Islet precursor cell (in vitro differentiated cells): ENCODE results near the gene SLC34A1.
A peak's percentile ranks its signal among the peaks of the same experiment; 100 is the strongest.
"Not testable (repeated sequence)": the region's sequence is repeated elsewhere in the genome, so short reads cannot be mapped to it uniquely, and the experiment has no call there.

Experiments
- DNase-seq: peaks from one replicate; pipeline ENCODE4 v3.0.0-alpha.2; 2018

The SLC34A1 gene

GRCh38 chr5:177414481-177414880 lies 30.2 kb downstream of the SLC34A1 start:
- DNase-seq: no peak

GRCh38 chr5:177417081-177417480 lies 32.8 kb downstream of the SLC34A1 start:
- DNase-seq: not testable (repeated sequence)

- no peak for DNase-seq
Measured at GRCh38 chr5:177419046-177419445, 34.8 kb downstream of the SLC34A1 start.

DNA sequence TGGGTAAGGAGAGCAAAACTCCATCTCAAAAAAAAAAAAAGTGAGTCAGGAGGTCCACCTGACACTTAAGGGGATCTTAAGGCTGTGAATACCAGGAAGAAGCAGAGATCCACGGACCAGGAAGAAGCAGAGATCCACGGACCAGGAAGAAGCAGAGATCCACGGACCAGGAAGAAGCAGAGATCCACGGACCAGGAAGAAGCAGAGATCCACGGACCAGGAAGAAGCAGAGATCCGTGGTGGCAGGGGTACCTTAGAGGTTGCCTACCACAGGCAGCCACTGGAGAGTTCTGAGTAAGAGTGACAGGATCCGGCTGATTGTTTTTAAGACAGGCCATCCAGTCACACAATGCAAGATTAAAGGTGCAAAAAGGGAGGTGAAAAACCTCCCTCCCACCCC lies 36.2 kb downstream of the SLC34A1 start:
- DNase-seq: not testable (repeated sequence)

DNA sequence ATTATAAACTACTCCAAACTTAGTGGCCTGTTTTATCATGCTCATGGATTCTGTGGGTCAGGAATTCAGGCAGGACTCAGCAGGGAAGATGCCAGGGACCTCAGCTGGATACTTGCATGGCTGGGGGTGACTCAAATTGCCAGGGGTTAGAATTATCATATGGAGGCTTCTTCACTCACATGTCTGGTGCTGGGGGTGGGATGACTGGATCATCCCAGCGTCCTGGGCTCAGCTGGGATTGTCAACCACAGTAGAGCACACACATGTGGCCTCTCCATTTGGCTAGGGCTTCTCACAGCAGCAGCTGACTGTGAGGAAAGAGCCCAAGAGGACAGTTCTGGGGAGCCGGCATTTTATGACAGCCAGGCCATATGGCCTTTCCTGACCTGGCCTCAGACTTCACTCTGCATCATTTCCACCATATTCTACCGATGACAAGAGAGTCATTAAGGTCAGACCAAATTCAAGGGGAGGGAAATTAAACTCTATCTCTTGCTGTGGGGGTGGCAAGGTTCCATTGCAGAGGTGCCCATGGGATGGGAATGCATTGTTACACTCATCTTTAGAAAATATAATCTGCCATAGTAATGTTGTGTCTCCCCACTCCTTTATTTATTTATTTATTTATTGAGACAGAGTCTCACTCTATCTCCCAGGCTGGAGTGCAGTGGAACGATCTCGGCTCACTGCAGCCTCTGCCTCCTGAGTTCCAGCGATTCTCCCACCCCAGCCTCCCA lies 37.0 kb downstream of the SLC34A1 start:
- DNase-seq: no peak

- no peak for DNase-seq
Measured at GRCh38 chr5:177423671-177424070, 39.4 kb downstream of the SLC34A1 start.

DNA sequence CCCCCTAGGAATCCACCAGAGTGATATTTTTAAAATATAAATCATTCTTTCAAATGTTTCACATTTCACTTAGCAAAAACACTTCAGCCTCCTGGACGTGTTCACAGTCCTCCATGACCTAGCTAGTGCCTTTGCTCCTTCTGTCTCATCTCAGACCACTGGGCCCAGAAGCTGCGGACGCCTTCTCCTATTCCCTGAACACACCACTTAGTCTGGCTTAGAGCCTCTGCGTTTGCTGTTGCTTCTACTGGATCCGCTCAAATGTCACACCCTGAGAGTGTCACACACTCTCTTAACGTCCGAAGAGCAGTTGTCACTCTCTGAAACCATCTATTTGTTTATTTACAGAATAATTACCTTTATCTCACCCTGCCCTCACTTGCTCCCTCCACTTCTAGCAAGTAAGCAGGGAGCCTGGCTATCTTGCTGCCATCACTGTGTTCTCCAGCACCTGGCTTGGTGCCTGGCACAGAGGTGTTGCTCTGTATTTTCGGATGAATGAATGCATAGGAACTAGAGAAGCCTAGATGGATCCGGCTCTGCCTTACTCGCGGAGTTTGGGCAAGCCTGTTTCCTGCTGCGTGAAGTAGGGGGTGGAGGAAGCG lies 41.1 kb downstream of the SLC34A1 start:
- no peak for DNase-seq

DNA sequence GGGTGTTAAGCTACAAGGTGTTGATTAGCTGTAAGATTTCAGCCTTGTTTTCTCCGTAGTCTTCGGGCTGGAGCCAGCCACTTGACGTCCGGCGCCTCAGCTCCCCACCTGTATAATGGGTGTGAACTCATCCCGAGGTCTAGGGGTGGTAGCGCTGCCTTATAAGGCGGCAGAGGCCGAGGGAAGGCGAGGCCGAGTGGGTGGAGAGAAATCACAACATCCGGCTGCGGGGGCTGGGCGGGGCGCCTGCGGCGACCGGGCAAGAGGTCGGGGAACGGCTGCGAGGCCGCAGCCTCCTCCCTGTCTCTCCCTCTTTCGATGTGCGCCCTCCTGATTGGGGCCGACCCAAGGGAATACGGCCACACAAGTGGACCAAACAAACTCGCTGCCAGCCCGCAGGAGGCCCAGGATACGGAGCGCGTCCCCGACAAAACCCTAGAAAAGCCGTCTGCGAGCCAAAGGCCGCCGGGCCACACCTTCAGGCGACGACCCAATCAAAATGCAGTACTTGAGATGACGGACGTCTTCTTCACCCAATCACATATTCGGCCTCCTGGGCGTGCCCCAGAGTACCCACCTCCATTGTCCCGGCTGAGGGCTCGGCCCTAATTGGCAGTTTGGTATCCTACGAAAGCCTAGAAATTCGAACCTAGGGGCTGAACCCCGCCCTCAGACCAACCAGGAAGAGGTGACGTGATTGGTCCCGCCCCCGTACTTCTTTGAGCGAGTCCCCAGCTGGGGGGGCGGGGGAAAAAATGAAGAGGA lies 41.7 kb downstream of the SLC34A1 start:
- DNase-seq: peak; percentile 100

GRCh38 chr5:177426566-177427210 lies 42.5 kb downstream of the SLC34A1 start, which contains the start of gene GRK6:
GRK6 (plus strand) TSS chr5:177426676; CDS start chr5:177426846, 170 bp downstream.
- DNase-seq: no peak

DNA sequence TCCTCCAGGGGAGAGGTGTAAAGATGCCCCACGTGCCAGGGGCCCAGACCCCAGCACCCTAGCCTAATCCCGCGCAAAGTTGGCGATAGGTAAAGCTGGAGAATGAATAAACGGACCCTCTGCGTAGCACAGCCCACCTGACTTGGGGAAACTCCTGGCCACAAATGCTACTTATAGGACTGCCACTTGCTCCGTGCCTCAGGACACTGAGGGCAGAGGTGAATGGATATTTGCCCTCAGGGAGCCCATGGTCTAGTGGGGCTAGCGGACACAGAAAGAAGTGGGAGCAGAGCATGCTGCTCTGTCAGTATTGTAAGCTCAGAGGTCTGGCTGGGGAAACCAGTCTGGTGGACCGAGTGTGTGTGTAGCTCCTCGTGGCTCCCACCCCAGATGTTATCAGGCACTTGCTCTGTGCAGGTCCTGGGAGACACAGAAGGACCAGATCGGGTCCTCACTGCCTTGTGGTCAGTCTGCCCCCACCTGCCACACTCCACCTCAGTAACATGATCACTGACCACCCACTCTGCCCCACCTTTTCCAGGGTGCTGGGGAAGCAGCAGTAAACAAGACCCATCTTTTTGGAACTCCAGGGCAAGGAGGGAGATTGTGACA lies 43.1 kb downstream of the SLC34A1 start:
- peak; percentile 79 for DNase-seq

DNA sequence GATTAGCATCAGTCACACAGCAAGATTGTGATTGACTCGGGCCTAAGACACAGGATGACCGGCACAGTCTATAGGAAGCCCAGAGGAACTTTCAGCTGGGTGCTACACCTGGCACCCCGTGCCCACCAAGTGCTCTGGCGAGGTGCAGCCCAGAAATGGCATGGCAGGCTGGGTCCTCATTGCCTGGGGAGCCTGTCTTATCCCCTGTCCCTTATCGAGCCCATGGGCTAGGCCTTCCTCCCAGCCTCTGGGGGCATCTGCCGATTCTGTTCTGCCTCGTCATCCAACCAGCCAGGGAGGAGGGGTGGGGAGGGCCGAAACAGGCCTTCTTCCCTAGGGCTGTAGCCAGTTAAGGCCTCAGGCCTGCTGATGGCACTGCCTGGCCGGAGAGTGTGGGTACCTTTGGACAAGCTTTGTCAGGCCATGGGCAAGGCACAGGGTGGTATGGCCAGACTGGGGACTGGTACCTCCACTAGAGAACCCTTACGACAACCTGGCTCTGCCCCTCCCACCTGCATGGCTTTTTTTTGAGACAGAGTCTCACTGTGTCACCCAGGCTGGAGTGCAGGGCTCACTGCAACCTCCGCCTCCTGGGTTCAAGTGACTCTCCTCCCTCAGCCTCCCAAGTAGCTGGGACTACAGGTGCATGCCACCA lies 43.8 kb downstream of the SLC34A1 start:
- no peak for DNase-seq

DNA sequence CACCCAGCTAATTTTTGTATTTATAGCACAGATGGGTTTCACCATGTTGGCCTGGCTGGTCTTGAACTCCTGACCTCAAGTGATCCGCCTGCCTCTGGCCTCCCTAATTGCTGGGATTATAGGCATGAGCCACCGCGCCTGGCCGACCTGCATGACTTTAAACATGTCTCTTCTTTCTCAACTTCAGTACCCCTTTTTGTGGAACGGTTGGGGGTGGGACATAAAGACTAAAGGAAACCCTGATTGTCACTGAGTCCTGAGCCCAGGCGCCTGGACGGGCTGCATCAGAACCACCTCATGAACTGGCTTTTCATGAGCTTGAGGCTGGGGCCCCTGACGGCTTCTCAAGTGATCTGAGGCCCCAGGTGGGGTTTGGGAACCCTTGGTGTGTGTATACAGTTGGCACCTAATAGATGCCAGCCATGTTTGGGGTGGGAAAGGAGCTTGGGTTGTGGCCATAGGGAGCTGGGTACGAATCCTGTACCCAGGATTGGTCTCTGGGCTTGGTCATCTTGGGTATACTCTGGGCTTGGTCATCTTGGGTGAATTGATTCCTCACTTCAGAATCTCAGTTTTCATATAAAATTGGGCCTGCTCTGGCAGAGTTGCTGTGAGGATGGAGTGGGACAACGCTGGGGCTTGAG lies 44.5 kb downstream of the SLC34A1 start:
- DNase-seq: no peak

- no peak for DNase-seq
Measured at GRCh38 chr5:177429248-177430040, 45.2 kb downstream of the SLC34A1 start.

DNA sequence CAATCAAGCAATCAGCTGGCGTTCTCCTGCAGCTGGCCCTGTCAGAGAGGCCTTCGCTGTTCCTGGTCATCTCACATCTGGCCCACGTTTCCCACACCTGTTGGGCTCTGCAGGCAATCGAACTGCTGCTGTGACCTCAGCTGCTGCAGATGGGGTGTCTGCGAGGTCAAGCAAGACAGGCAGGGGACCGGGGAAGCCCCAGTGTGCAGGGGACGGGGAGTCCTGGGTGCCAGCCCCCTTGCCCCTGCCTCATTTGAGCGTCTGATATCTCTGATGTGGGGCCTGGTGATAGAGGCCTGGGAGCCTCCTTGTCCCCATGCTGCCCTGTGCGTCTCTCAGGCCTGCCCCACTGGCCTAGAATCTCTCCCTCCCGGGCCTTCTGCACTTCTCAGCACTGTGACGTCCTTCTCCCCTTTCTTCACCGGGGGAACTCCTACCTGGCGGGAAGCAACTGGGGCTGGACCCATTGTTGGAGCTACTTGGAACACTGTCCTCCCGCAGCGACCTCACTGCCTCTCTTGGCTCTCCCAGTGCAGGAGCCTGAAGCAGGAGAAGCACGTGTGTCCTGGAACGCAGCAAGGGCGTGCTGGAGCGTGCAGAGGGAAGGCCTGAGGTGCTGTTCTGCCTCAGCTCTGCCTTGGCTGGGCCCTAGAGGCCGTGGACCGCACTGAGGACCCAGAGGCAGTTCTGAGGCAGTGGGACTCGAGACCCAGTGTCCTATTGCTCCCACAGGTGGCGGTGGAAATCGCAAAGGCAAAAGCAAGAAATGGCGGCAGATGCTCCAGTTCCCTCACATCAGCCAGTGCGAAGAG lies 46.1 kb downstream of the SLC34A1 start:
- no peak for DNase-seq

DNA sequence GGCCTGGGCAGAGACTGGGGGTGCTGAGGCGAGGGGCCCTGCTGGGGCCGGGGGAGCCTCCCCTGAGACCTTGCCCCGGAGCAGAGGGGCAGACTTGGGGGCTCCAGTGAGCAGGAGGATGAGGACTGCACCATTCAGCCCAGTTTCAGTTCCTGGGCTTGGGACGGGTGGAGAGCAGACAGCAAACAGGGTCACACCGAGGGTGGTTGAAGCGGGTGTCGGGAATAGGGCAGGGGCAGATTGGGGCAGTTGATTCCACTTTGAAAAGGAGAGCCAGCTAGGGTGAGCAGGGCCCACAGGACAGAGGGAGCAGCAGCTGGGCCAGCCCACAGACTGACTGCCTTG lies 46.7 kb downstream of the SLC34A1 start:
- DNase-seq: no peak

DNA sequence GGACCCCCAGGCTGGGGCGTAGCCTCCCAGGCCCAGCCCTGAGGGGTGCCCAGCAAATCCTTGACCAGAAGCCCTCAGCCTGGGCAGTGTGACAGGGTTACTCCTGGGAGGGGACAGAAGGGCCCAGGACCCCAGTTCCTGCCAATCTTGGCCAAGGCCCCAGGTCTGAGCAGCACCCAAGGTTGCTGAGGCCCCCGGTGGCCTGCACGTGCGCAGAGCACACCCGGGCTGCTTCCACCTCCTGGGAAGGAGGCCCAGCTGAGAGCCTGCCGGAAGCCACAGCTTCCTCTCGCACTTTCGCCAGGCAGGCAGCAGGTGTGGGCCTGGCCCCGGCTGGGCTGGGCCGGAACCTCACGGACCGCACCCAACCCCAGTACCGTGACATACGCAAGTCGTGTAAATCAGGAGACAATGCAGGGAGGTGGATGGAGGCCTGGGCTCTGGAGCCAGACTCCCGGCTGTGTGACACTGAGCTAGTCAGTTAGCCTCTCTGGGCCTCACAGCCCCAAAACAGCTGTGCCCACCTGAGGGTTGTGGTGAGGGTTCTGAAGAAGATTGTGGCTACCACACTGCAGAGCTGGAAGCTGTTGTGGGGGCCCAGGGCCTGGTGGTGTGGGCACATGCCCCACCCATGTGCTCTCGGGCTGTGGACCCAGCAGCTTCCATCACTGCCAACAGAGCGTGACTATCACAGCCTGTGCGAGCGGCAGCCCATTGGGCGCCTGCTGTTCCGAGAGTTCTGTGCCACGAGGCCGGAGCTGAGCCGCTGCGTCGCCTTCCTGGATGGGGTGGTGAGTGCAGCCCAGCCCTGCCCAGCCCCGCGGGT lies 47.3 kb downstream of the SLC34A1 start:
- no peak for DNase-seq

DNA sequence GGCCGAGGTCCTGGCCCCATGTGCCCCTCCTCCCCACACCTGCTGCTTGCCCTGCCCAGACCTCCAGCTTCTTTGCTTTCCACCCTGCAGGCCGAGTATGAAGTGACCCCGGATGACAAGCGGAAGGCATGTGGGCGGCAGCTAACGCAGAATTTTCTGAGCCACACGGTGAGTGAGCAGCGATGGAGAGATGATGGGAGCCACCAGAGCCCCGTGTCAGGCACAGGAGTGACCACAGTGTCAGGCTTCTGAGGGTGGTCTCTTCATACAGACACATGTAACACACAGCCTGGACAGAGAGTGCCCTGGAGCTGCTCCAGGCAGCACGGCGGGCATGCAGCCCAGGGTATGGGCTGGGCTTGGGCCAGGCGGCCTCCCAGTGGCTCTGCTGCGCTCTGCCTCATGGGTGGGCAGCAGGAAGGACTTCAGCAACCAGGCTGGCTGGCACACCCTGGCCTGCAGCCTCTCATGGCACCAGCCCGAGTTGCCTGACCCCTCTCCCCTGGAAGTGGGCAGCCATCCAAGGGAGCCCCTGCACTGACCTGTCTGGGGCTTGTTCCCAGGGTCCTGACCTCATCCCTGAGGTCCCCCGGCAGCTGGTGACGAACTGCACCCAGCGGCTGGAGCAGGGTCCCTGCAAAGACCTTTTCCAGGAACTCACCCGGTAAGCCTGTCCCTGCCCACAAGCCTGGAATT lies 48.1 kb downstream of the SLC34A1 start:
- peak; percentile 48 for DNase-seq

GRCh38 chr5:177432839-177433657 lies 48.8 kb downstream of the SLC34A1 start:
- DNase-seq: peak; percentile 45
